Epithelial cell of prostate (primary cell): ENCODE results near the gene MRPL19.
"Not testable (repeated sequence)": the region's sequence is repeated elsewhere in the genome, so short reads cannot be mapped to it uniquely, and the experiment has no call there.

Experiments used
- DNase-seq: peaks from one replicate; pipeline ENCODE4 v3.0.0-alpha.2; 2011; ENCODE audit warnings: low read depth, low spot score
- H3K27ac ChIP-seq: fragments of 450-650 bp; 2 replicates; pipeline ENCODE4 v1.5.1; 2017; ENCODE audit warnings: mild to moderate bottlenecking

MRPL19 gene

GRCh38 chr2:75656563-75656962 is 10.0 kb downstream of the MRPL19 start:
- no peak overlapping the region for H3K27ac ChIP-seq
- no peak for DNase-seq

- DNase-seq = no peak
- no peak overlapping the region for H3K27ac ChIP-seq
These were observed 11.2 kb downstream of the MRPL19 start for GRCh38 chr2:75657798-75658197.

GRCh38 chr2:75666911-75667310 is 20.3 kb downstream of the MRPL19 start:
- no peak overlapping the region for H3K27ac ChIP-seq
- no peak for DNase-seq

- H3K27ac ChIP-seq = no peak overlapping the region
- DNase-seq = no peak
These were observed 21.3 kb downstream of the MRPL19 start for GRCh38 chr2:75667884-75668283.

GRCh38 chr2:75675423-75675822 is 28.8 kb downstream of the MRPL19 start:
- H3K27ac ChIP-seq, DNase-seq: not testable (repeated sequence)

GRCh38 chr2:75675908-75676307 is 29.3 kb downstream of the MRPL19 start:
- no peak overlapping the region for H3K27ac ChIP-seq
- no peak for DNase-seq

- H3K27ac ChIP-seq = no peak overlapping the region
- DNase-seq = no peak
These were observed 29.9 kb downstream of the MRPL19 start for GRCh38 chr2:75676464-75676863.

GRCh38 chr2:75679556-75679955 is 33.0 kb downstream of the MRPL19 start:
- no peak for DNase-seq
- H3K27ac ChIP-seq = no peak overlapping the region

GRCh38 chr2:75680402-75680801 is 33.8 kb downstream of the MRPL19 start:
- no peak overlapping the region for H3K27ac ChIP-seq
- no peak for DNase-seq

- DNase-seq, H3K27ac ChIP-seq: not testable (repeated sequence)
These were observed 36.8 kb downstream of the MRPL19 start for GRCh38 chr2:75683430-75683829.

- no peak for DNase-seq
- no peak overlapping the region for H3K27ac ChIP-seq
These were observed 41.6 kb downstream of the MRPL19 start for GRCh38 chr2:75688196-75688595.

GRCh38 chr2:75698918-75699317 is 52.3 kb downstream of the MRPL19 start:
- DNase-seq = no peak
- H3K27ac ChIP-seq = no peak overlapping the region

GRCh38 chr2:75702593-75702992 is 56.0 kb downstream of the MRPL19 start:
- DNase-seq = no peak
- no peak overlapping the region for H3K27ac ChIP-seq

GRCh38 chr2:75703589-75704287 is 57.2 kb downstream of the MRPL19 start:
- no peak overlapping the region for H3K27ac ChIP-seq
- no peak for DNase-seq

- no peak overlapping the region for H3K27ac ChIP-seq
- DNase-seq = no peak
These were observed 59.3 kb downstream of the MRPL19 start for GRCh38 chr2:75705921-75706320.

- DNase-seq = no peak
- H3K27ac ChIP-seq = no peak overlapping the region
These were observed 61.3 kb downstream of the MRPL19 start for GRCh38 chr2:75707901-75708300.

GRCh38 chr2:75709297-75709696 is 62.7 kb downstream of the MRPL19 start:
- no peak overlapping the region for H3K27ac ChIP-seq
- DNase-seq = no peak

- peak overlapping the region; percentile 85 for H3K27ac ChIP-seq
- DNase-seq = no peak
These were observed 63.6 kb downstream of the MRPL19 start for GRCh38 chr2:75710220-75710576.

- peak within 1 kb of the TSS; percentile 85 for H3K27ac ChIP-seq
- peak; percentile 26 for DNase-seq
These were observed 64.1 kb downstream of the MRPL19 start, which contains the start of gene GCFC2 for GRCh38 chr2:75710577-75711253. GCFC2 (minus strand) TSS chr2:75710915; CDS start chr2:75710855, 60 bp downstream.

- H3K27ac ChIP-seq, DNase-seq: not testable (repeated sequence)
These were observed 65.0 kb downstream of the MRPL19 start for GRCh38 chr2:75711590-75711989.

GRCh38 chr2:75716406-75716805 is 69.8 kb downstream of the MRPL19 start:
- no peak overlapping the region for H3K27ac ChIP-seq
- no peak for DNase-seq

- no peak overlapping the region for H3K27ac ChIP-seq
- no peak for DNase-seq
These were observed 73.0 kb downstream of the MRPL19 start for GRCh38 chr2:75719616-75720015.
